Ascending aorta (tissue), 2 donors: ENCODE measurements around the gene MFAP4. TPM values are rescaled to one million over a fixed set of nuclear protein-coding genes. Genes with fewer than 3 reads are reported as not detected.

Experiments used
- DNase-seq, 2 donors: peaks; one replicate each; pipeline ENCODE4 v3.0.0-alpha.2; 2019; ENCODE audit warnings: low spot score in 2 of 2
- H3K27ac ChIP-seq, 2 donors: fragments of 200-600 bp; sonication (generic); one replicate each; pipeline ENCODE4 v1.5.1; 2016 to 2017; ENCODE audit warnings: mild to moderate bottlenecking in 1 of 2
- H3K27me3 ChIP-seq: fragments of 200-600 bp; sonication (generic); one replicate; pipeline ENCODE4 v1.5.1; 2017
- H3K36me3 ChIP-seq, 2 donors: fragments of 200-600 bp; sonication (generic); one replicate each; pipeline ENCODE4 v1.5.1; 2016
- H3K4me1 ChIP-seq, 2 donors: fragments of 200-600 bp; sonication (generic); one replicate each; pipeline ENCODE4 v1.5.1; 2016 to 2017; ENCODE audit warnings: mild to moderate bottlenecking in 1 of 2
- H3K4me3 ChIP-seq, 2 donors: fragments of 200-600 bp; sonication (generic); one replicate each; pipeline ENCODE4 v1.5.1; 2016 to 2017; ENCODE audit warnings: mild to moderate bottlenecking in 1 of 2
- H3K9me3 ChIP-seq, 2 donors: fragments of 200-600 bp; sonication (generic); one replicate each; pipeline ENCODE4 v1.5.1; 2016
- intact Hi-C: fragments of 100-400 bp; cut with DNase I; formaldehyde crosslinking; loops from one replicate; pipeline ENCODE4 v1.15.1; 2023
- total RNA-seq: library from RNA; depleted of rRNA; stranded (reverse); fragments of >200 nt; gene quantifications from one replicate; pipeline ENCODE4 v1.1.0, GENCODE V29; 2016
- TF ChIP-seq, protein P1 (sequence below), 3 experiments: fragments of 200-600 bp in 2 of 3; fragments of 450-650 bp in 1 of 3; sonication (generic) in 2 of 3; IDR thresholded peaks; one replicate each; pipeline ENCODE4 v1.5.1; 2016 to 2019; ENCODE audit warnings: antibody characterized with exemption in 3 of 3, mild to moderate bottlenecking in 1 of 3, moderate library complexity in 1 of 3

The MFAP4 gene
- total RNA-seq, 1 donor from 2014 or later: 280 TPM

DNA sequence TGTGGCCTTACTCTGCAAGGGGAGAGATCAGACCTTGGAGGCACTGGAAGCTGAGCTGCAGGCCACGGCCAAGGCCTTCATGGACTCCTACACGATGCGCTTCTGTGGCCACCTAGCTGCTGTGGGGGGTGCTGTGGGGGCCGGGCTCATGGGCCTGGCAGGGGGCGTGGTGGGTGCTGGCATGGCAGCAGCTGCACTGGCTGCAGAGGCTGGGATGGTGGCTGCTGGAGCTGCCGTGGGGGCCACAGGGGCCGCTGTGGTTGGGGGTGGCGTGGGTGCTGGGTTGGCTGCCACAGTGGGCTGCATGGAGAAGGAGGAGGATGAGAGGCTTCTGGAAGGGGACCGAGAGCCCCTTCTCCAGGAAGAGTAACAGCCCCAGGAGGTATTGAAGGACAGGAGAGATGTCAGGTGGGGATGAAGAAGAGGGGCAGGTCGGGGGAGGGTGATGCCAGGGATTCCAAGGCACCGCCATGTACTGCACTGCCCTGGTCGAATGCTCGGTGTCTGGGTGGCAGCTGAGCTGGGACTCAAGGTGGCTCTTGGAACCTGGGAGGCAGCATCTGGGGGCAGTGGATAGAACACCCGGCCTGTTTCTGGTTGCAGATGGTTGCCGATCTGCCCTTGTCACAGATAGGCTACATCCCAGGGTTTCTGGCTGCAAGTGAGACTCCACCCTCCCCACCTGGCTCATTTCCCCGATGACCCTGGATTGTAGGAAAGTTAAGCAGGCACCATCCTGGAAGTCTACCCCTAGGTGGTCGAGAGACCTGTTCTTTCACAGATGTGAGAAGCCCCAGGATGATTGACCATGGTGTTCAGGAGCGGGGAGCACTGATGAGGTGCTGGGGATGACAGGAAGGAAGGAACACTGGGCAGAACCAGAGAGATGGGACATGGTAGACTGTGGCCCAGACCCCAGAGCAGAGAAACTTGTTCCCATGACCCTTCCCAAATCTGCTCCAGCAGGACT, 29.1 kb upstream of the MFAP4 start:
- H3K9me3 ChIP-seq: no peaks in the 10 kb centered on the region
- H3K27ac ChIP-seq: no peak overlapping the region
- H3K27me3 ChIP-seq: no peaks in the 10 kb centered on the region
- no peaks in the 10 kb centered on the region for H3K36me3 ChIP-seq
- intact Hi-C loops: no loop called here
- peak in 1 of 2 donors; percentile 51 for DNase-seq
- H3K4me3 ChIP-seq: no peak overlapping the region
- TF ChIP-seq, protein P1, sequence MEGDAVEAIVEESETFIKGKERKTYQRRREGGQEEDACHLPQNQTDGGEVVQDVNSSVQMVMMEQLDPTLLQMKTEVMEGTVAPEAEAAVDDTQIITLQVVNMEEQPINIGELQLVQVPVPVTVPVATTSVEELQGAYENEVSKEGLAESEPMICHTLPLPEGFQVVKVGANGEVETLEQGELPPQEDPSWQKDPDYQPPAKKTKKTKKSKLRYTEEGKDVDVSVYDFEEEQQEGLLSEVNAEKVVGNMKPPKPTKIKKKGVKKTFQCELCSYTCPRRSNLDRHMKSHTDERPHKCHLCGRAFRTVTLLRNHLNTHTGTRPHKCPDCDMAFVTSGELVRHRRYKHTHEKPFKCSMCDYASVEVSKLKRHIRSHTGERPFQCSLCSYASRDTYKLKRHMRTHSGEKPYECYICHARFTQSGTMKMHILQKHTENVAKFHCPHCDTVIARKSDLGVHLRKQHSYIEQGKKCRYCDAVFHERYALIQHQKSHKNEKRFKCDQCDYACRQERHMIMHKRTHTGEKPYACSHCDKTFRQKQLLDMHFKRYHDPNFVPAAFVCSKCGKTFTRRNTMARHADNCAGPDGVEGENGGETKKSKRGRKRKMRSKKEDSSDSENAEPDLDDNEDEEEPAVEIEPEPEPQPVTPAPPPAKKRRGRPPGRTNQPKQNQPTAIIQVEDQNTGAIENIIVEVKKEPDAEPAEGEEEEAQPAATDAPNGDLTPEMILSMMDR (IDR thresholded peaks at IDR 0.05): no peak
- H3K4me1 ChIP-seq: peaks cover 0 to 2% of the 10 kb centered on the region in 2 donors

DNA sequence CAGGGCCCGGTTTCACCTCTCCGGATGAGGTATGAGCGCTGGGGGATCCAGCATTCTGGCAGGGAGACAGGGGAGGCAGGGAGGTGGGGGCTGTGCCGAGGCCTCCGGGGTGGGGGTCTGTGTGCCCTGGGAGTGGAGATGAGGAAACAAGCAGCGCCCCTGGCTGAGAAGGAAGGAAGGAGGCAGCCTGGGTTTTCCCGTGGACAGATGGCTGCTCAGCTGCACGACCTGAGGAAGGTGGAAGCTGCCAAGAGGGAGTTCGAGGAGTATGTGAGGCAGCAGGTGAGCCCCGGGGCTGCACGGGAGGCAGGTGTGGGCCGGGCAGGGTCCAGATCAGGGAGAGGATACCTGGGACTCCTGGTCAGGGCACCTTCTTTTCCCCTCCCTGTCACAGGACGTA, 28.3 kb upstream of the MFAP4 start:
- peaks cover 0 to 3% of the 10 kb centered on the region in 2 donors for H3K4me1 ChIP-seq
- no peaks in the 10 kb centered on the region for H3K9me3 ChIP-seq
- no peaks in the 10 kb centered on the region for H3K27me3 ChIP-seq
- TF ChIP-seq, protein P1 (IDR thresholded peaks at IDR 0.05): no peak
- peak in 1 of 2 donors; percentile 55 for DNase-seq
- intact Hi-C loops: no loop called here
- no peak overlapping the region for H3K27ac ChIP-seq
- H3K4me3 ChIP-seq: no peak overlapping the region
- H3K36me3 ChIP-seq: no peaks in the 10 kb centered on the region

DNA sequence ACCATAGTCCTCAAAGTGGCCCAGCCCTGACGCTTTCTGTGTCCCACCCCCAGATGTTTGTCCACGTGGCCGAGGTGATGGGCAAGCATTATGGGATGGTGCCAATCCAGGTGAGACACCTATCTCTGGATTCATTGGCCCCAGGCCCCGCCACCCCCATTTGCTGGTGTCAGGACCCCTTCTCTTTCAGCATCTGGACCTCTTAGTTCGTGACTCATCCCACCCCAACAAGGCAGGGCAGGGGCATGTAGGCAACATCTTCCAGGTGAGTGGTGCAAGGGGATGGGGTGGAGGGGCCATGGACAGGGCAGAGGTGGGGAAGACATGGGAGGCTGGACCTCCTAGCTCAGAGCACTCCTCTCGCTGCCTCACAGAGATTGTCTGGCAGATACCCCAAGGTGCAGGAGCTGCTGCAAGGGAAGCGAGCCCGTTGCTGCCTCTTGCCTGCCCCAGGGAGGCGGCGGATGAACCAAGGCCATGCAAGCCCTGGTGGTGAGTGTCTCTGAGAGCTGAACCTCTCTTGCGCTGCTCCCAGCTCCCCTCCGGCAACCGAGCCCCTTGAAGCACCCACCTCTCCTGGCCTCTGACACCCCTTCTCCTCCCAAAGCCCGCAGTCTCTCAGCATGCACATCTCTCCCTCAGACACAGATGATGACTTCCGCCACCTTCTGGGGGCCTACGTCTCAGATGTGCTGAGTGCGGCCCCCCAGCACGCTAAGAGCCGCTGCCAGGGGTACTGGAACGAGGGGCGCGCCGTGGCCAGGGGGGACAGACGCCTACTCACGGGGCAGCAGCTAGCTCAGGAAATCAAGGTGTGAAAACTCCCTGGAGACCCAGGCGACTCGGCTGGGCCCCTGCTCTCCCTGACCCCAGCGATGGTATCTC, 27.6 kb upstream of the MFAP4 start:
- Histone ChIP-seq H3K27ac (no peak overlapping the region), H3K36me3 (no peaks in the 10 kb centered on the region), H3K27me3 (no peaks in the 10 kb centered on the region), H3K4me1 (peaks cover 0 to 3% of the 10 kb centered on the region in 2 donors), H3K4me3 (no peak overlapping the region), H3K9me3 (no peaks in the 10 kb centered on the region)
- TF ChIP-seq, protein P1 (IDR thresholded peaks at IDR 0.05): no peak
- DNase-seq: peak in 1 of 2 donors; percentile 52
- intact Hi-C loops: loop anchor here (5.0 kb wide), 1 partner anchor 52 kb away; the partner anchor contains the start of gene B9D1

DNA sequence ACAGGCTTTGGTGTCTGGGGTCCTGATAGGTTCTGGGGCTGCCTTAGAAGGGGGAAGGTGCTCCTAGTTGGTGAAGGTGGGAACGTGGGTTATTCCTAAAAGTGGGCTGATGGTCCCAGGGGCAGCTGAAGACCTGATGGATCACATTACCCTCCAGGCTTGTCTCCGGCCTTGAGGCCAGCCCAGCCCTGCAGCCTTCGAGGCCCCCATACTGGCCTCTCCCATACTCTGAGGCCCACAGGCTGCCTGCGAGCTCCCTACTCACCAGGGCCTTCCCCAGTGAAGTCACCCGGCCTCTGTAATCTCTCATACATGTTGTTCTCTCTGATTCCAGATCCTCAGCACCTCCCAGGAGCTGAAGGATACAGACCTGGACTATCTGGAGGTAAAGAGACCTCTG, 26.8 kb upstream of the MFAP4 start:
- intact Hi-C loops: loop anchor here (5.0 kb wide), 1 partner anchor 51 kb away; the partner anchor contains the start of gene B9D1
- H3K4me1 ChIP-seq: peaks cover 0 to 3% of the 10 kb centered on the region in 2 donors
- H3K36me3 ChIP-seq: no peaks in the 10 kb centered on the region

DNA sequence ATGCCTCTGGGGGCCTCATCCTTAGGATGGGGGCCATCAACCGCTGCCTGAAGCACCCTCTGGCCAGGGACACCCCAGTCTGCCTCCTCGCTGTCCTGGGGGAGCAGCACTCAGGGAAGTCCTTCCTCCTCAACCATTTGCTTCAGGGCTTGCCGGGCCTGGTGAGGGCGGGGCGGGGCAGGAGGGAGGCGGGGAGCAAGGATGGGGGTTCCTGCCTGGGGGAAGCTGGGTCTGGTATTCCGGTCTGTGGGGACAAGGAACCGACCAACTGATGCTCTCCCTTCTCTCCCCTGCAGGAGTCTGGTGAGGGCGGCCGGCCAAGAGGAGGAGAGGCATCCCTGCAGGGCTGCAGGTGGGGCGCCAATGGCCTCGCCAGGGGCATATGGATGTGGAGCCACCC, 26.0 kb upstream of the MFAP4 start:
- Histone ChIP-seq H3K36me3 (no peaks in the 10 kb centered on the region), H3K27me3 (no peaks in the 10 kb centered on the region), H3K4me3 (no peak overlapping the region), H3K4me1 (peaks cover 0 to 3% of the 10 kb centered on the region in 2 donors), H3K27ac (no peak overlapping the region), H3K9me3 (no peaks in the 10 kb centered on the region)
- intact Hi-C loops: loop anchor here (5.0 kb wide), 1 partner anchor 51 kb away; the partner anchor contains the start of gene B9D1
- peak in 1 of 2 donors; percentile 55 for DNase-seq
- TF ChIP-seq, protein P1 (IDR thresholded peaks at IDR 0.05): no peak

More for the DNA sequence above, 26.8 kb upstream of the MFAP4 start:
- Histone ChIP-seq H3K27me3 (no peaks in the 10 kb centered on the region), H3K27ac (no peak overlapping the region), H3K4me3 (no peak overlapping the region), H3K9me3 (no peaks in the 10 kb centered on the region)
- DNase-seq: peak in 1 of 2 donors; percentile 16
- TF ChIP-seq, protein P1 (IDR thresholded peaks at IDR 0.05): no peak
